HG02571 (cell line): ENCODE measurements around the gene HMGN1.
A peak's percentile ranks its signal among the peaks of the same experiment; 100 is the strongest.
"Not testable (repeated sequence)": the region's sequence is repeated elsewhere in the genome, so short reads cannot be mapped to it uniquely, and the experiment has no call there.

Experiments used
- ATAC-seq: cut with Tn5 transposase; IDR thresholded peaks from one replicate; pipeline ENCODE4 v1.9.1; 2021; ENCODE audit warnings: mild to moderate bottlenecking, moderate library complexity; ENCODE audit not compliant: unreplicated experiment

Gene HMGN1

GRCh38 chr21:39348355-39349210, at the start of gene HMGN1:
Gene HMGN1 (minus strand): TSS chr21:39349088. CDS start chr21:39348917, 171 bp downstream.
- ATAC-seq: peak; percentile 53

- ATAC-seq: no peak
Measured at GRCh38 chr21:39397646-39398385, 48.9 kb upstream of the HMGN1 start.

GRCh38 chr21:39392981-39393380, 44.1 kb upstream of the HMGN1 start:
- ATAC-seq: no peak

- no peak for ATAC-seq
Measured at GRCh38 chr21:39390212-39390765, 41.4 kb upstream of the HMGN1 start.

- peak; percentile 10 for ATAC-seq
Measured at GRCh38 chr21:39388811-39389155, 39.9 kb upstream of the HMGN1 start.

GRCh38 chr21:39388038-39388810, 39.3 kb upstream of the HMGN1 start:
- peak; percentile 62 for ATAC-seq

- peak; percentile 55 for ATAC-seq
Measured at GRCh38 chr21:39387461-39388037, 38.7 kb upstream of the HMGN1 start.

GRCh38 chr21:39386899-39387298, 38.0 kb upstream of the HMGN1 start:
- no peak for ATAC-seq

GRCh38 chr21:39386194-39386593, 37.3 kb upstream of the HMGN1 start:
- ATAC-seq: no peak

GRCh38 chr21:39385299-39386145, 36.6 kb upstream of the HMGN1 start:
- no peak for ATAC-seq

- no peak for ATAC-seq
Measured at GRCh38 chr21:39384674-39385298, 35.9 kb upstream of the HMGN1 start.

GRCh38 chr21:39382096-39382495, 33.2 kb upstream of the HMGN1 start:
- ATAC-seq: not testable (repeated sequence)

- no peak for ATAC-seq
Measured at GRCh38 chr21:39381009-39381408, 32.1 kb upstream of the HMGN1 start.

- ATAC-seq: peak; percentile 93
Measured at GRCh38 chr21:39379986-39380891, 31.4 kb upstream of the HMGN1 start.

GRCh38 chr21:39377444-39378050, 28.7 kb upstream of the HMGN1 start:
- ATAC-seq: no peak

GRCh38 chr21:39375446-39375845, 26.6 kb upstream of the HMGN1 start:
- no peak for ATAC-seq

- no peak for ATAC-seq
Measured at GRCh38 chr21:39374046-39374445, 25.2 kb upstream of the HMGN1 start.

- ATAC-seq: no peak
Measured at GRCh38 chr21:39373634-39374033, 24.7 kb upstream of the HMGN1 start.
